AG08396 (cell line): ENCODE data around the gene ALKAL2.
"Not testable (repeated sequence)": the region's sequence is repeated elsewhere in the genome, so short reads cannot be mapped to it uniquely, and the experiment has no call there.

Experiments used
- DNase-seq: peaks from one replicate; pipeline ENCODE4 v3.0.0; 2012; ENCODE audit warnings: low spot score, mixed read lengths

The ALKAL2 gene

GRCh38 chr2:287911-288757 is at the start of gene ALKAL2:
TSS of gene ALKAL2 (minus strand) at chr2:288091. CDS start at chr2:287835, 256 bp downstream.
- peak; percentile 34 for DNase-seq

GRCh38 chr2:336949-337348 is 49.1 kb upstream of the ALKAL2 start:
- DNase-seq = not testable (repeated sequence)

GRCh38 chr2:336360-336759 is 48.5 kb upstream of the ALKAL2 start:
- no peak for DNase-seq

GRCh38 chr2:332592-332991 is 44.7 kb upstream of the ALKAL2 start:
- DNase-seq = no peak

- DNase-seq = no peak
Observed at GRCh38 chr2:328761-329160, 40.9 kb upstream of the ALKAL2 start.

- DNase-seq = no peak
Observed at GRCh38 chr2:323035-323434, 35.1 kb upstream of the ALKAL2 start.

- DNase-seq = no peak
Observed at GRCh38 chr2:322326-322725, 34.4 kb upstream of the ALKAL2 start.

GRCh38 chr2:320561-320960 is 32.7 kb upstream of the ALKAL2 start:
- DNase-seq = no peak

GRCh38 chr2:319059-319600 is 31.2 kb upstream of the ALKAL2 start:
- no peak for DNase-seq

- no peak for DNase-seq
Observed at GRCh38 chr2:317501-318424, 29.9 kb upstream of the ALKAL2 start.

GRCh38 chr2:316381-316780 is 28.5 kb upstream of the ALKAL2 start:
- no peak for DNase-seq

- DNase-seq = not testable (repeated sequence)
Observed at GRCh38 chr2:315925-316324, 28.0 kb upstream of the ALKAL2 start.

GRCh38 chr2:314561-315336 is 26.9 kb upstream of the ALKAL2 start:
- DNase-seq = no peak

GRCh38 chr2:313991-314390 is 26.1 kb upstream of the ALKAL2 start:
- DNase-seq = no peak

GRCh38 chr2:310994-311393 is 23.1 kb upstream of the ALKAL2 start:
- no peak for DNase-seq

- no peak for DNase-seq
Observed at GRCh38 chr2:309954-310510, 22.1 kb upstream of the ALKAL2 start.

- DNase-seq = no peak
Observed at GRCh38 chr2:309148-309953, 21.5 kb upstream of the ALKAL2 start.

GRCh38 chr2:305366-305765 is 17.5 kb upstream of the ALKAL2 start:
- no peak for DNase-seq

GRCh38 chr2:296354-296753 is 8.5 kb upstream of the ALKAL2 start:
- no peak for DNase-seq

- DNase-seq = no peak
Observed at GRCh38 chr2:295090-295489, 7.2 kb upstream of the ALKAL2 start.
